ENCODE data around the gene PACRGL. TPM values are rescaled to one million over a fixed set of nuclear protein-coding genes. Genes with fewer than 3 reads are reported as not detected.

PACRGL gene
- total and polyA plus RNA-seq, 8 donors = 3.7 to 10.4 (median 6.6) TPM

DNA sequence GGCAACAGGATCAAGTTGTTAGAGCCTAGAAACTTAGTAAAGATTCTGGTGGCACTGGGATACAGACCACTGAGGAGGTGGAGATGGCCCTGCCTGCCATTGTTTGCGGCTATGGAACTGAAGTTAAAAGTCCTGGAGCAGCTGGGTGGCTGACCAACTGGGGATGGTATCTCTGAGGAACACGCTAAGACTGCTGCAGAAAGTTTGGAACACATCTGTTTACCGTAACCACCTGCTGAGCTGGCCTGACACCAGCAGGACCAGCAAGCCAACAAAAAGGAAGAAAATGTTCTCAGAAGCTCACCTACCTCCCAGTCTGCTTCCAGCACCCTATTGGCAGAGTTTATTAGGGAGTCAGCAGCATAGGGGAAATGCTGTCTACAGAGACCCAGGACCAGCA, 17.4 kb upstream of the PACRGL start:
- TF ChIP-seq, protein P1, sequence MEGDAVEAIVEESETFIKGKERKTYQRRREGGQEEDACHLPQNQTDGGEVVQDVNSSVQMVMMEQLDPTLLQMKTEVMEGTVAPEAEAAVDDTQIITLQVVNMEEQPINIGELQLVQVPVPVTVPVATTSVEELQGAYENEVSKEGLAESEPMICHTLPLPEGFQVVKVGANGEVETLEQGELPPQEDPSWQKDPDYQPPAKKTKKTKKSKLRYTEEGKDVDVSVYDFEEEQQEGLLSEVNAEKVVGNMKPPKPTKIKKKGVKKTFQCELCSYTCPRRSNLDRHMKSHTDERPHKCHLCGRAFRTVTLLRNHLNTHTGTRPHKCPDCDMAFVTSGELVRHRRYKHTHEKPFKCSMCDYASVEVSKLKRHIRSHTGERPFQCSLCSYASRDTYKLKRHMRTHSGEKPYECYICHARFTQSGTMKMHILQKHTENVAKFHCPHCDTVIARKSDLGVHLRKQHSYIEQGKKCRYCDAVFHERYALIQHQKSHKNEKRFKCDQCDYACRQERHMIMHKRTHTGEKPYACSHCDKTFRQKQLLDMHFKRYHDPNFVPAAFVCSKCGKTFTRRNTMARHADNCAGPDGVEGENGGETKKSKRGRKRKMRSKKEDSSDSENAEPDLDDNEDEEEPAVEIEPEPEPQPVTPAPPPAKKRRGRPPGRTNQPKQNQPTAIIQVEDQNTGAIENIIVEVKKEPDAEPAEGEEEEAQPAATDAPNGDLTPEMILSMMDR (IDR thresholded peaks at IDR 0.05) = no peak
- 47 to 48% methylated on average over 3 of the region's 3 CpGs for WGBS, 2 donors
- intact Hi-C loops (cut with DNase I) = no loop called here

DNA sequence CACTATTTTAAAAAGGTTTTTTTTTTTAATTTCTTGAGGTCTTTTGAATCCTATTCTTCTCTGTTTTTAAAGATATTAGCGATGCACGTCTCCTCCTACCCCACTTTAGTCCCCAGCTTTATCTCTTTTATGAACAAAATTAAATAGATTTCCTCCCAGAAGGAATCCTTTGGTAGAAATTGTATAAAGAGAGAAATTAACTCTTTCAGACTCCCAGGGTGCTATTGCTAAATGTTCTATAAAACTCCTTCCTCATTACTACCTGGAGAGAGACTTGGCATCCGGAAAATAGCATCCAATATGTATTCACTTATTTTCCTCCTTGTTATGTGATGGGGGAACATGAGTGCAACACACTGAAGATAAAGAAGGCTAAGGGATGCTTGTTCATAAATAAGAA, 16.5 kb upstream of the PACRGL start:
- H3K4me3 ChIP-seq = no peak overlapping the region
- H3K4me1 ChIP-seq = no peaks in the 10 kb centered on the region
- 63 to 76% methylated on average over 3 of the region's 3 CpGs for WGBS, 2 donors
- H3K36me3 ChIP-seq = no peaks in the 10 kb centered on the region
- no peaks in the 10 kb centered on the region for H3K9me3 ChIP-seq
- no peak for FAIRE-seq
- no peaks in the 10 kb centered on the region for H3K27me3 ChIP-seq
- TF ChIP-seq, protein P1 (IDR thresholded peaks at IDR 0.05) = no peak
- no peak overlapping the region for H3K27ac ChIP-seq
- intact Hi-C loops (cut with DNase I) = no loop called here
- no peak for DNase-seq
- ATAC-seq = no peak

More for the DNA sequence above, 17.4 kb upstream of the PACRGL start:
- Histone ChIP-seq H3K9me3 (no peaks in the 10 kb centered on the region), H3K36me3 (no peaks in the 10 kb centered on the region), H3K4me3 (no peak overlapping the region), H3K4me1 (no peaks in the 10 kb centered on the region), H3K27ac (no peak overlapping the region), H3K27me3 (no peaks in the 10 kb centered on the region)
- FAIRE-seq = no peak
- no peak for DNase-seq
- ATAC-seq = no peak

DNA sequence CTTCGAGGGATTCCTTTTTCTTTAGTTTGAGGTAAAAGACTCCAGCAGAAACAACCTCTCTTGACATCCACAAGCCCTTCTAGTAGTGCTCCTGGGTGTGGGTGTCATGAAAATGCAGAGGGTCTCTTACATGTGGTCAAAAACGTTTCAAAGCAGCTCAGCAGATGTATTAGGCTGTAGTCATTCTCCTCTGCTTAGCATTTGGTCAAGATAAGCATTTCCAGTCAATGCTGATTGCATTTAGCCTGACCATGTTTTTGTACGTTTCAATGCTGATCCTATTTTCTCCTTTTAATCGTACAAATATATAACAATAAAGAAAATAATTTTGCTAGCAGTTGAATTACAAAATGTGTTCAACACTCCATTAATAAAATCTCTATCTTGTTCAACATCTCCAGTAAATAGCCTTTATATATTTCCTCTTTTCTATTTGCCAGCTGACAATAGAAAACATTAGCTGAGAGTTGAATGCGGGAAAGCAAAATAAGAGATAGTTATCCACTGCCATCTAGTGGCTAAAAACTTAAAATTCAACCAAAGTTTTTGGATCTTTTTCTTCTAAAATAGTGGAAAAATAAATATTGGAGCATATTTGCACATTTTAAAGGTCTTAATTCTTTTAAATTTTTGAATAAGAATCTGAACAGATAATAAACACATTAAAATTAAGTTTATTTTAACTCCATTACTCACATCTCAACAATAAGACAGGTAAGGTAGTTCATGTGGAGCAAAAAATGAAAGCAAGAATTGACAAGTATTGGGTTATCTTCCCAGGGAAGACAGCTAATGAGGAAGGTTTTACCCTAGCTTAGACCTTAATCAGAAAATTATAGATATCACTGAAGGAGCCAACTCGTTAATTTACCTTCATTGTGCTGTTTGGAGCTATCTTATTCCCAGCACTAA, 15.2 kb upstream of the PACRGL start:
- intact Hi-C loops (cut with DNase I) = no loop called here
- H3K27me3 ChIP-seq = no peaks in the 10 kb centered on the region
- TF ChIP-seq, protein P1 (IDR thresholded peaks at IDR 0.05) = peak; percentile 8 to 53 (median 44)
- ATAC-seq (peak in 3 of 4 donors; percentile 50 to 75 (median 70)), DNase-seq (no peak), FAIRE-seq (peak; percentile 98)
- H3K4me1 ChIP-seq = no peaks in the 10 kb centered on the region
- H3K27ac ChIP-seq = no peak overlapping the region
- no peak overlapping the region for H3K4me3 ChIP-seq
- H3K36me3 ChIP-seq = no peaks in the 10 kb centered on the region
- no peaks in the 10 kb centered on the region for H3K9me3 ChIP-seq
- 22 to 26% methylated on average over 6 of the region's 6 CpGs for WGBS, 2 donors

DNA sequence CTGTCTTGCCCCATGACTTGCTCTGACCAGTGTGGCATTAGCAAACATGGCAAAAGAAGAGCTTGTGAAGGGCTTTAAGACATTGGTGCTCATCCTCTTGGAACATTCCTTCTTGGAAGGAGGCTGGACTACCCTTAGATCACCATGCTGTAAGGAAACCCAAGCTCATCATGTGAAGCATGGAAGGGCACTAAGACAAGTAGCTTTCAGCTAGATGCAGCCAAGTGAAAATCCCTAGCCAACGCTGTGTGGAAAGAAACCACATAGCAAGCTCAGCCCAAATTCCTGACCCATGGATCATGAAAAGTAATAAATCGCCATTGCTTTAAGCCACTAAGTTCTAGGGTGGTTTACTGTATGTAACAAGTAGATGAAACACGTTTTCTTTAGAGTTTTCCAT, 12.4 kb upstream of the PACRGL start:
- H3K27me3 ChIP-seq = peaks cover 0 to 4% (median 0%) of the 10 kb centered on the region in 4 donors
- intact Hi-C loops (cut with DNase I) = no loop called here
- DNase-seq (no peak), FAIRE-seq (no peak), ATAC-seq (no peak)
- H3K9me3 ChIP-seq = no peaks in the 10 kb centered on the region
- WGBS, 2 donors = 43 to 51% methylated on average over 3 of the region's 3 CpGs
- no peak overlapping the region for H3K27ac ChIP-seq
- TF ChIP-seq, protein P1 (IDR thresholded peaks at IDR 0.05) = no peak
- H3K4me1 ChIP-seq = no peaks in the 10 kb centered on the region
- H3K4me3 ChIP-seq = no peak overlapping the region
- H3K36me3 ChIP-seq = no peaks in the 10 kb centered on the region

DNA sequence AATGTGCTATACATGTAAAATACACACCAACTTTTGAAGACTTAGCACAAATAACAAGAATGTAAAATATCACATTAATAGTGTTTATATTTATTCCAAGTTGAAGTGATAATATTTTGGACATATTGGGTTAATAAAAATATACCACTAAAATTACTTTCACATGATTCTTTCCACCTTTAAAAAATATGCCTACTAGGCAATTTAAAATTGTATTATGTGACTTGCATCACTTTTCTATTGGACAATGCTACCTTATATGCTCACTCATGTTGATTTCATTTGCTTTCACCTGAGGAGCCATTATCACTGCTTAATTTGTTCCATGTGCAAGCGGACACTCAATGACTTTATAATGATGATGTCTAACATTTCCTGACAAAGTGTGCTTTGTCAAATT, 3.4 kb upstream of the PACRGL start:
- 51 to 56% methylated on average over 1 of the region's 1 CpG for WGBS, 2 donors
- no peak for ATAC-seq
- peaks cover 0 to 4% (median 0%) of the 10 kb centered on the region in 4 donors for H3K27me3 ChIP-seq
- no peak overlapping the region for H3K27ac ChIP-seq
- no peaks in the 10 kb centered on the region for H3K9me3 ChIP-seq
- no peak overlapping the region for H3K4me3 ChIP-seq
- peaks cover 2 to 11% (median 9%) of the 10 kb centered on the region in 3 donors for H3K4me1 ChIP-seq
- no peak for DNase-seq
- no peak for FAIRE-seq
- intact Hi-C loops (cut with DNase I) = no loop called here
- H3K36me3 ChIP-seq = no peaks in the 10 kb centered on the region
- TF ChIP-seq, protein P1 (IDR thresholded peaks at IDR 0.05) = no peak

Data from pancreas (tissue), 10 donors.